Cardiac fibroblast (primary cell): ENCODE data around the gene SETBP1.

Experiments used
- DNase-seq, 2 donors: peaks; one replicate each; pipeline versions ENCODE4 v3.0.0 to v3.0.0-alpha.2; 2010; ENCODE audit warnings: low read depth in 2 of 2
- H3K4me3 ChIP-seq, 2 donors: replicated peaks in 1 of 2; 1 replicate in 1 of 2; 2 replicates in 1 of 2; pipeline ENCODE4 v1.5.1; 2011; ENCODE audit warnings: low read depth in 2 of 2, low read length in 2 of 2, mild to moderate bottlenecking in 2 of 2, moderate library complexity in 1 of 2
- TF ChIP-seq, protein P1 (sequence below): IDR thresholded peaks from one replicate; pipeline ENCODE4 v1.5.1; 2011; ENCODE audit warnings: low read depth, mild to moderate bottlenecking, low read length, inconsistent platforms

Gene SETBP1

DNA sequence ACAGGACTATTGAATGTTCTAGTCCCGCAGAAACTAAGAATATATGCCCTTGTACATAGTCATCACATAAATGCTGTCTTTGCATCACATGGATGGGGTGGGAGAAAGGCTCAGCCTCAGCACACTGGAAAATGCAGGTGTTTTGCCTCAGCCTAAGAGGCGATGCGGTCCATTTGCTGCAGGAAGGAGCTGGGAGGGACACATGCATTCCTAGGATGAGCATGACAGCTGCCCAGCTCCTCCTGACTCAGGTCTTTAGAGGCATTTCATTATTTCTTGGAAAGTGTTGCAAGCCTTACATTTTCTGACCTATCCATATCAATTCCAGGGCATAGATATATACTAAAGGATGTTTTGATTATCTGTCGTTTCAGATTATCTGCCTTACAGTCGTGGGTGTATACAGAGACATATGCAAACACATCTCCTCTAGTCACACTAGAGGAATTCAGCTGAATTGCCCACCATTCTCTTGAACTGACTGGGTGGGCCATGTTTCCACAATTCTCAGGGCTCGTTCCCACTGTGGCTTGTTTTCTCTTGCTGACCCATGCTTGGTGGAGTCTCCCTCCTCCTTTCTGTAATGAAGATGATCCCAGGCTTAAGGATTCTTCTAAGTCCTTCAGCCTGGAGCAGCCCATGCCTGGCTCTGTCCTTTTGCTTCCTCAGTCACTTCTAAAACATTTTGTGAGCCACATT lies 156.9 kb downstream of the SETBP1 start:
- no peak for DNase-seq
- TF ChIP-seq, protein P1, sequence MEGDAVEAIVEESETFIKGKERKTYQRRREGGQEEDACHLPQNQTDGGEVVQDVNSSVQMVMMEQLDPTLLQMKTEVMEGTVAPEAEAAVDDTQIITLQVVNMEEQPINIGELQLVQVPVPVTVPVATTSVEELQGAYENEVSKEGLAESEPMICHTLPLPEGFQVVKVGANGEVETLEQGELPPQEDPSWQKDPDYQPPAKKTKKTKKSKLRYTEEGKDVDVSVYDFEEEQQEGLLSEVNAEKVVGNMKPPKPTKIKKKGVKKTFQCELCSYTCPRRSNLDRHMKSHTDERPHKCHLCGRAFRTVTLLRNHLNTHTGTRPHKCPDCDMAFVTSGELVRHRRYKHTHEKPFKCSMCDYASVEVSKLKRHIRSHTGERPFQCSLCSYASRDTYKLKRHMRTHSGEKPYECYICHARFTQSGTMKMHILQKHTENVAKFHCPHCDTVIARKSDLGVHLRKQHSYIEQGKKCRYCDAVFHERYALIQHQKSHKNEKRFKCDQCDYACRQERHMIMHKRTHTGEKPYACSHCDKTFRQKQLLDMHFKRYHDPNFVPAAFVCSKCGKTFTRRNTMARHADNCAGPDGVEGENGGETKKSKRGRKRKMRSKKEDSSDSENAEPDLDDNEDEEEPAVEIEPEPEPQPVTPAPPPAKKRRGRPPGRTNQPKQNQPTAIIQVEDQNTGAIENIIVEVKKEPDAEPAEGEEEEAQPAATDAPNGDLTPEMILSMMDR: no peak
- H3K4me3 ChIP-seq: no peak overlapping the region

GRCh38 chr18:44838971-44839666 lies 158.4 kb downstream of the SETBP1 start:
- DNase-seq: peak; percentile 64 to 72
- TF ChIP-seq, protein P1: no peak
- H3K4me3 ChIP-seq: no peak overlapping the region

- no peak overlapping the region for H3K4me3 ChIP-seq
- TF ChIP-seq, protein P1: no peak
- peak in 1 of 2 donors; percentile 46 for DNase-seq
Observed at GRCh38 chr18:44840058-44840790, 159.5 kb downstream of the SETBP1 start.

- TF ChIP-seq, protein P1: no peak
- no peak for DNase-seq
- no peak overlapping the region for H3K4me3 ChIP-seq
Observed at GRCh38 chr18:44841221-44841620, 160.5 kb downstream of the SETBP1 start.

- TF ChIP-seq, protein P1: no peak
- no peak for DNase-seq
- H3K4me3 ChIP-seq: no peak overlapping the region
Observed at GRCh38 chr18:44841752-44842587, 161.3 kb downstream of the SETBP1 start.
